ENCODE results near the gene SEPSECS.

The SEPSECS gene

GRCh38 chr4:25076625-25077398, 83.4 kb downstream of the SEPSECS start:
- DNase-seq = no peak

GRCh38 chr4:25075851-25076250, 84.4 kb downstream of the SEPSECS start:
- DNase-seq = no peak

- DNase-seq = no peak
These were observed 85.1 kb downstream of the SEPSECS start for GRCh38 chr4:25075129-25075528.

GRCh38 chr4:25070545-25070944, 89.7 kb downstream of the SEPSECS start:
- no peak for DNase-seq

Measured in activated T-cell treated with anti-CD3 and anti-CD28 coated beads, Interleukin-2, amount 50 U/mL, for 48 hours (primary cell).